Body of pancreas (tissue), 4 donors: ENCODE data around the gene MAP4K3.

Experiments
- CTCF ChIP-seq, 7 experiments: fragments of 450-650 bp in 4 of 7; fragments of 200-600 bp in 3 of 7; sonication (generic) in 3 of 7; IDR thresholded peaks; one replicate each; pipeline ENCODE4 v1.5.1; 2016 to 2019; ENCODE audit warnings: antibody characterized with exemption in 7 of 7
- POLR2A ChIP-seq, 3 donors: fragments of 450-650 bp; IDR thresholded peaks; one replicate each; pipeline ENCODE4 v1.6.1; 2016; ENCODE audit warnings: antibody characterized with exemption in 3 of 3, mild to moderate bottlenecking in 2 of 3

- TF ChIP-seq CTCF (IDR thresholded peaks at IDR 0.05) (no peak), POLR2A (IDR thresholded peaks at IDR 0.05) (no peak)
These were observed 46.9 kb downstream of the MAP4K3 start for GRCh38 chr2:39390216-39390615.
